ENCODE data around the gene CIITA.

CIITA gene

DNA sequence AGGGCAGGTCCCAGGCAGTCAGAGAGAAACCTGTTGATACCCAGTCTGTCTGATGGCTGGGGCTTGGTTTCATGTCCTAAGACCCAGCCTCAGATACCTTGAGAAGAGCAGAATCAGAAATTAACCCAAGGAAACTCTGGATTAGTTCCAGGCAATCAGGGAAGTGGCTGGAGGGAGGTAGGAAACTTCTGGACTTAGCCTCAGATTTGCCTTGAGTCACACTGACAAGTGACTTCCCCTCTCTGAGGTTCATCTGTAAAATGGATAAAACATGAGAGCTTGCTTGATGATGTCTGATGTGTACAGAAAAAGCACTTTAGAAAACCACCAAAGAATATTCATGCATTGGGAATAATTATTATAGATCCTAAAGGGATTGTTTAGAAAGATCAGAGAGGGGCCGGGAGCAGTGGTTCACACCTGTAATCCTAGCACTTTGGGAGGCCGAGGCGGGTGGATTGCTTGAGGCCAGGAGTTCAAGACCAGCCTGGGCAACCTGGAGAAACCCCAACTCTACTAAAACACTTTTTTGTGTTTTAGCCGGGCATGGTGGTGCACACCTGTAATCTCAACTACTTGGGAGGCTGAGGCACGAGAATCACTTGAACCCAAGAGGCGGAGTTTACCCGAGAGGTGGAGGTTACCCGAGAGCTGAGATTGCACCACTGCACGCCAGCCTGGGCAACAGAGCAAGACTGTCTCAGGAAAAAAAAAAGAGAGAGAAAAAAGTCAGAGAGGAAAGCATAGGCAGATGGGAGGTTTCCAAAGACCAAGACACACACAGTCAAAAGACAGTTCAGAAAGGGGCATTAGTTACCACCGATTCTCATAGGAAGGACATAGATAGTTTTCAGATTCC lies 3.8 kb downstream of the CIITA start:
- Histone ChIP-seq H3K4me3 (ENCODE audit: low read depth, low read length) (no peak overlapping the region), H3K27me3 (ENCODE audit: control insufficient read depth, insufficient read depth, low read length) (no peaks in the 10 kb centered on the region), H3K4me1 (no peaks in the 10 kb centered on the region), H3K9me3 (ENCODE audit: control insufficient read depth, low read length) (no peaks in the 10 kb centered on the region), H3K36me3 (ENCODE audit: control insufficient read depth, insufficient read depth, low read length) (no peaks in the 10 kb centered on the region), H3K79me2 (no peaks in the 10 kb centered on the region), H3K4me2 (ENCODE audit: low read length) (no peak overlapping the region), H3K27ac (no peak overlapping the region), H3K9ac (no peak overlapping the region), H2AFZ (no peak overlapping the region)
- TF ChIP-seq CTCF (IDR thresholded peaks at IDR 0.05) = no peak

GRCh38 chr16:10881479-10882030 lies 4.6 kb downstream of the CIITA start:
- Histone ChIP-seq H3K4me3 (ENCODE audit: low read depth, low read length) (no peak overlapping the region), H3K27ac (no peak overlapping the region), H3K36me3 (ENCODE audit: control insufficient read depth, insufficient read depth, low read length) (no peaks in the 10 kb centered on the region), H3K27me3 (ENCODE audit: control insufficient read depth, insufficient read depth, low read length) (no peaks in the 10 kb centered on the region), H3K79me2 (no peaks in the 10 kb centered on the region), H3K9ac (no peak overlapping the region), H3K4me2 (ENCODE audit: low read length) (no peak overlapping the region), H2AFZ (no peak overlapping the region), H3K9me3 (ENCODE audit: control insufficient read depth, low read length) (no peaks in the 10 kb centered on the region), H3K4me1 (no peaks in the 10 kb centered on the region)
- TF ChIP-seq CTCF (IDR thresholded peaks at IDR 0.05) = no peak

DNA sequence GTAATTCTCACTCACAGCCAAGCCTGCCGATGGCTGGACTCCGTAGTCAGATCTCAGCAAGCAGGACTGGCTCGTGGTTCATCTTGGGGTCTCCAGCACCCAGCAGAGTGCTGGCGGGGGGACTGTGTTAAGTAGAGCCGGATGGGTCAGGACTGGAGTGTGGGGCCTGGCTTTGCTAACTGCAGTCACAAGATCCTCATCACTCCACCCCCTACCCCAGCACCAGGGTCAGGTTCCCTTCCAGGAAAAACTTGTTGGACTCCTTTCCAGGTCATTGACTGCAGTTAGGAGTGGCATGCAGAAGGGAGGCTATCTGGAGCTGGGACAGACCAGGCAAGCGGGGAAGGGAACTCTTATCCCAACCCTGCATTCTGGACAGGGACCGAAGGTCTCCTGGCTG lies 6.0 kb downstream of the CIITA start:
- H3K36me3 ChIP-seq (ENCODE audit: control insufficient read depth, insufficient read depth, low read length) = no peaks in the 10 kb centered on the region
- no peak for TF ChIP-seq CTCF (IDR thresholded peaks at IDR 0.05)
- no peaks in the 10 kb centered on the region for H3K4me1 ChIP-seq
- no peaks in the 10 kb centered on the region for H3K27me3 ChIP-seq (ENCODE audit: control insufficient read depth, insufficient read depth, low read length)
- H3K4me3 ChIP-seq (ENCODE audit: low read depth, low read length) = no peak overlapping the region
- H3K4me2 ChIP-seq (ENCODE audit: low read length) = no peak overlapping the region
- no peaks in the 10 kb centered on the region for H3K9me3 ChIP-seq (ENCODE audit: control insufficient read depth, low read length)
- no peak overlapping the region for H3K27ac ChIP-seq
- no peaks in the 10 kb centered on the region for H3K79me2 ChIP-seq
- H3K9ac ChIP-seq = no peak overlapping the region
- H2AFZ ChIP-seq = no peak overlapping the region

- no peak overlapping the region for H3K27ac ChIP-seq
- no peaks in the 10 kb centered on the region for H3K27me3 ChIP-seq (ENCODE audit: control insufficient read depth, insufficient read depth, low read length)
- H3K4me3 ChIP-seq (ENCODE audit: low read depth, low read length) = no peak overlapping the region
- TF ChIP-seq CTCF (IDR thresholded peaks at IDR 0.05) = no peak
- H3K9me3 ChIP-seq (ENCODE audit: control insufficient read depth, low read length) = no peaks in the 10 kb centered on the region
- no peak overlapping the region for H3K9ac ChIP-seq
- no peaks in the 10 kb centered on the region for H3K36me3 ChIP-seq (ENCODE audit: control insufficient read depth, insufficient read depth, low read length)
- no peak overlapping the region for H2AFZ ChIP-seq
- no peak overlapping the region for H3K4me2 ChIP-seq (ENCODE audit: low read length)
- no peaks in the 10 kb centered on the region for H3K79me2 ChIP-seq
- no peaks in the 10 kb centered on the region for H3K4me1 ChIP-seq
These were observed 8.2 kb downstream of the CIITA start for GRCh38 chr16:10885246-10885645.
